ENCODE measurements around the gene HES1. TPM values are rescaled to one million over a fixed set of nuclear protein-coding genes. Genes with fewer than 3 reads are reported as not detected.

HES1 gene
- total RNA-seq, 2 experiments from 2014 or later = 0.28 to 0.35 TPM

- no peaks in the 10 kb centered on the region for H3K9me3 Mint-ChIP-seq (ENCODE audit: low read depth)
- no peak for ATAC-seq
- no peak for DNase-seq
- no peaks in the 10 kb centered on the region for H3K36me3 Mint-ChIP-seq
- no peaks in the 10 kb centered on the region for H3K4me1 Mint-ChIP-seq
- no peak overlapping the region for H3K27ac Mint-ChIP-seq
- peaks cover 75% of the 10 kb centered on the region for H3K27me3 Mint-ChIP-seq
- CTCF ChIA-PET = interaction anchor here (1.4 kb wide), 1 partner anchor 149 kb away, joined by 4 read pairs; no protein-coding TSS in a partner anchor
- H3K4me3 Mint-ChIP-seq = no peak overlapping the region
These were observed 30.9 kb downstream of the HES1 start for GRCh38 chr3:194166682-194167479.

DNA sequence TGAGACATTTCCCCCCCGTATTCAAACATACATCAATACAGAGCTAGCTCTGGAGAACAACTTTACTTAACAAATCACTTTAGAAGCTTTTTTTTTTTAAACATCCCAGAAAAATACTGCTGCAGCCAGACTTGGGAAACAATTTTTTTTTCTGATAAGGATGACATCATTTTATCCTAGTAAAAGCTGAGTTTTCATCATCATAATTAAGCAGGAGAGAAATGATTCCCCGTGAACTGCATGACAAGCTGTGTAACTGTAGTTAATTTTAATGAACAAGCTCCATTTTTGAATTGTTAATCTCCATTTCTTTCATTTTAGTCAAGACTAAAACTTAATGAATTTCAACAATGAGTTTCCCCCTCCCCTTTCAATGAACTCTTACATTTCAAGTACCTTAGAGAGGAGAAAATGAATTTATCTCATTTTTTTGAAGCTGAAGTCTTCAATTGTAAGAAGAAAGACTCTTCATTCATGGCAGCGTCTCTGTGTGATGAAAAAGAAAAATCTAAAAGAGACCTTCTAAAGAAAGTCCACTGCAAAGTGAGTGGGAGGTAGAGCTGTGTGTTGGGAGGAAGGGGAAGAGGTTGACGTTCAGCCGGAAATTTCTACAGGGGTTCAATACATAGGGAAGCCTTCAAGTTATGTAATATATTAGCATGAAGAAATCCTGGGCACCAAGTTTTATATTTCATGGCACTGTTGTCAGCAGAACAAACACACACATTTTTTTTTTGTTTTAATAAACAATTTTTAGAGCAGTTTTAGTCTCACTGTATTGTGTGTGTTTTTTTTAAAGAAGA, 31.7 kb downstream of the HES1 start:
- CTCF ChIA-PET = interaction anchor here (1.4 kb wide), 1 partner anchor 148 kb away, joined by 4 read pairs; no protein-coding TSS in a partner anchor
- no peak for DNase-seq
- H3K9me3 Mint-ChIP-seq (ENCODE audit: low read depth) = no peaks in the 10 kb centered on the region
- H3K4me3 Mint-ChIP-seq = no peak overlapping the region
- H3K36me3 Mint-ChIP-seq = no peaks in the 10 kb centered on the region
- H3K27me3 Mint-ChIP-seq = peaks cover 72% of the 10 kb centered on the region
- no peak for ATAC-seq
- no peak overlapping the region for H3K27ac Mint-ChIP-seq
- no peaks in the 10 kb centered on the region for H3K4me1 Mint-ChIP-seq

DNA sequence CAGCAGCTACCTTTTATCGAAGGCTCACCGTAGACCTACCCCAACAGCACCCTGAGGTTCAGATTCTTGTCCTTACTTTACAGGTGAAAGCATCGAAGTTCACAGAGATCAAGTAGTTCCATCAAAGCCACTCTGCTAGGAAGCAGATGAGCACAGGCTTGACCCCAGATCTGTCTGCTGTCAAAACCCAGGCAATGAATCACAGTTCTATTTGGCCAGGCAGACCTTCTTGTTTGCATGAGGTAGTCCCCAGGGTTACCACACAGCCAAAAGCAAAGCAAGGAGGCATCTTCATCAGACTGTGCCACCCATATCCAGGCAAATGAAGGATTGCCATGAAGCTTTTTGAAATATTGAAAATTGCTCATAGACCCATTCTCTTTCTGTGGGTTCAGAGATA, 33.0 kb downstream of the HES1 start:
- Mint-ChIP-seq H3K4me3 (no peak overlapping the region), H3K27me3 (peaks cover 61% of the 10 kb centered on the region), H3K9me3 (ENCODE audit: low read depth) (no peaks in the 10 kb centered on the region), H3K4me1 (no peaks in the 10 kb centered on the region), H3K36me3 (no peaks in the 10 kb centered on the region), H3K27ac (no peak overlapping the region)
- CTCF ChIA-PET = no interaction called here
- ATAC-seq (no peak), DNase-seq (no peak)

GRCh38 chr3:194169595-194169994, 33.6 kb downstream of the HES1 start:
- no peak for DNase-seq
- H3K36me3 Mint-ChIP-seq = no peaks in the 10 kb centered on the region
- H3K27ac Mint-ChIP-seq = no peak overlapping the region
- CTCF ChIA-PET = no interaction called here
- no peak overlapping the region for H3K4me3 Mint-ChIP-seq
- ATAC-seq = no peak
- no peaks in the 10 kb centered on the region for H3K9me3 Mint-ChIP-seq (ENCODE audit: low read depth)
- peaks cover 55% of the 10 kb centered on the region for H3K27me3 Mint-ChIP-seq
- H3K4me1 Mint-ChIP-seq = no peaks in the 10 kb centered on the region

- H3K4me3 Mint-ChIP-seq = no peak overlapping the region
- peaks cover 46% of the 10 kb centered on the region for H3K27me3 Mint-ChIP-seq
- CTCF ChIA-PET = no interaction called here
- H3K27ac Mint-ChIP-seq = no peak overlapping the region
- DNase-seq (no peak), ATAC-seq (no peak)
- no peaks in the 10 kb centered on the region for H3K4me1 Mint-ChIP-seq
- H3K9me3 Mint-ChIP-seq (ENCODE audit: low read depth) = no peaks in the 10 kb centered on the region
- H3K36me3 Mint-ChIP-seq = no peaks in the 10 kb centered on the region
These were observed 34.8 kb downstream of the HES1 start for GRCh38 chr3:194170793-194171192.

GRCh38 chr3:194174406-194174805, 38.5 kb downstream of the HES1 start:
- no peaks in the 10 kb centered on the region for H3K36me3 Mint-ChIP-seq
- DNase-seq (no peak), ATAC-seq (no peak)
- CTCF ChIA-PET = no interaction called here
- no peaks in the 10 kb centered on the region for H3K4me1 Mint-ChIP-seq
- peaks cover 26% of the 10 kb centered on the region for H3K27me3 Mint-ChIP-seq
- H3K9me3 Mint-ChIP-seq (ENCODE audit: low read depth) = no peaks in the 10 kb centered on the region
- no peak overlapping the region for H3K27ac Mint-ChIP-seq
- no peak overlapping the region for H3K4me3 Mint-ChIP-seq

DNA sequence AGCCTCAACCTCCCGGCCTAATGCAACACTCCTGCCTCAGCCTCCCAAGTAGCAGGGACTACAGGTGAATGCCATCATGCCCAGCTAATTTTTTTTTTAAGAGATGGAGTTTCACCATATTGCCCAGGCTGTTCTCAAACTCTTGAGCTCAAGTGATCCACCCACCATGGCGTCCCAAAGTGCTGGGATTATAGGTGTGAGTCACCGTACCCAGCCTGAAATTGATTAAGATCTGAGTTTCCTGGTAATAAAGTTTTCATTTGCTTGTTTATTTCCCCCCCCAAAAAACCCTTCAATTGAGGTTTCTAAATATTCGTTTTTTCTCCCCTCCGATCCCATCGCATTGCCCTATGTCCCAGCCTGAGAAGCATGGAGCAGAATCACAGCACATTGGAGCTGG, 39.0 kb downstream of the HES1 start:
- CTCF ChIA-PET = no interaction called here
- Mint-ChIP-seq H3K4me1 (no peaks in the 10 kb centered on the region), H3K4me3 (no peak overlapping the region), H3K36me3 (no peaks in the 10 kb centered on the region), H3K27me3 (peaks cover 22% of the 10 kb centered on the region), H3K27ac (no peak overlapping the region), H3K9me3 (ENCODE audit: low read depth) (no peaks in the 10 kb centered on the region)
- DNase-seq = no peak
- ATAC-seq = no peak

GRCh38 chr3:194176274-194176991, 40.5 kb downstream of the HES1 start:
- Mint-ChIP-seq H3K27me3 (peaks cover 21% of the 10 kb centered on the region), H3K4me3 (no peak overlapping the region), H3K36me3 (no peaks in the 10 kb centered on the region), H3K4me1 (no peaks in the 10 kb centered on the region), H3K9me3 (ENCODE audit: low read depth) (no peaks in the 10 kb centered on the region), H3K27ac (no peak overlapping the region)
- DNase-seq = no peak
- no peak for ATAC-seq
- CTCF ChIA-PET = interaction anchor here (1.3 kb wide), 1 partner anchor 511 kb away, joined by 3 read pairs; no protein-coding TSS in a partner anchor

DNA sequence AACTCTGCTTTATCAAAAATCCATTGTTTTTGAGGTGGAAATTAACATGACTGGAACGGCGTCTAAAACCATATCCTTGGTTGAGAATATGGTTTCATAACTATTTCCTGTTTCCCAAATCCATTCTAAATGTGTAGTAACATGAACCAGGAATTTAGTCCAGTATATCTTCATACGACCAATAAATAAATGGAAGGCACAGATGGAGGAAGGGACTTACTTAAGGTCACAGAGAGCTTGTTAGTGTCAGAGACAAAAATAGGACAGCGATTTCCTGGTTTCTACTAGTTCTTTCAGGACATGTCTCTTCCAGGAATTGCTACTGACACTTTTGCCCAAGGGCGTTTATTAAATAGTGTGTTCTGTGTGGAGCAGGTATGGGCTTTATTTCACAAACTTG, 41.2 kb downstream of the HES1 start:
- Mint-ChIP-seq H3K4me1 (no peaks in the 10 kb centered on the region), H3K27ac (no peak overlapping the region), H3K9me3 (ENCODE audit: low read depth) (no peaks in the 10 kb centered on the region), H3K4me3 (no peak overlapping the region), H3K36me3 (no peaks in the 10 kb centered on the region), H3K27me3 (peaks cover 24% of the 10 kb centered on the region)
- ATAC-seq = no peak
- no peak for DNase-seq
- CTCF ChIA-PET = interaction anchor here (1.3 kb wide), 1 partner anchor 511 kb away, joined by 3 read pairs; no protein-coding TSS in a partner anchor

GRCh38 chr3:194178128-194178527, 42.2 kb downstream of the HES1 start:
- Mint-ChIP-seq H3K9me3 (ENCODE audit: low read depth) (no peaks in the 10 kb centered on the region), H3K4me1 (no peaks in the 10 kb centered on the region), H3K36me3 (no peaks in the 10 kb centered on the region), H3K27ac (no peak overlapping the region), H3K27me3 (peaks cover 22% of the 10 kb centered on the region), H3K4me3 (no peak overlapping the region)
- ATAC-seq = no peak
- CTCF ChIA-PET = no interaction called here
- DNase-seq = no peak

DNA sequence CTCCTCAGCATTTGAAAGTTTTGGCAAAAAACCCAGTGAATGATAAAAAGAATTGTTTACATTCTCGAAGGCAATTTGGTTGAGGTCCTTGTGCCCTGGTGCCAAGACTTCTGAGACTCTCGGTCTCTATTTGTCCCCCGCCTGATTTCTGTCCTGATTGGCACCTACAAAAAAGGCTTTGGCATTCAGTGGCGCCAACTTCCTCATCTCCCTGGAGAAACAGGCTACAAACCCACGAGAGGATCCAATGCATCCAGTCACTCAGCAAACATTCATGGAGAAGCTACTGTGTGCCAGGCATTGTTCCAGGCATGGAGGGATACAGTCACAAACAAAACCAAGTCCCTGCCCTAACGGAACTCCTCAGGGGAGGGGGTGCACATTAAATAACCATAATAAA, 42.7 kb downstream of the HES1 start:
- Mint-ChIP-seq H3K27ac (no peak overlapping the region), H3K36me3 (no peaks in the 10 kb centered on the region), H3K9me3 (ENCODE audit: low read depth) (no peaks in the 10 kb centered on the region), H3K4me3 (no peak overlapping the region), H3K27me3 (peaks cover 22% of the 10 kb centered on the region), H3K4me1 (no peaks in the 10 kb centered on the region)
- CTCF ChIA-PET = no interaction called here
- DNase-seq (no peak), ATAC-seq (no peak)

DNA sequence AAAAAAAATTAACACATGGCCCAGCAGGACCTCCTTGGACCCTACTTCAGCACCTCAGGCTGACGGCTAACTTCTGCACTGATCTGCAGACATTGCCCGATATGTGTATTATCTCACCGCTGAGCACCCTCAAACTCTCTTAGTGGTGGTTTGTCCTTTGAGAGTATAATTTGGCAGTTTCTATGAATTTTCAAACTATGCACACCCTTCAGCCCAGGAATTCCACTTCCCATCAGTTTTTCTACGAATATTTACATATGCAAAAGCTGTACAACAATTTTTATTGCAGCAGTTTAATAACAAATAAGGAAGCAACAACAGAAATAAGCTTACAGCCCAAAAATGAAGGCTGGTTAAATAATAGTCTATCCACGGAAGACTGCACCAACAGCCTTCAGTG, 44.6 kb downstream of the HES1 start:
- CTCF ChIA-PET = no interaction called here
- Mint-ChIP-seq H3K4me1 (no peaks in the 10 kb centered on the region), H3K36me3 (no peaks in the 10 kb centered on the region), H3K27me3 (peaks cover 25% of the 10 kb centered on the region), H3K9me3 (ENCODE audit: low read depth) (no peaks in the 10 kb centered on the region), H3K4me3 (no peak overlapping the region), H3K27ac (no peak overlapping the region)
- ATAC-seq (no peak), DNase-seq (no peak)
